Measurements from ENCODE around the gene SCUBE1. TPM values are rescaled to one million over a fixed set of nuclear protein-coding genes. Genes with fewer than 3 reads are reported as not detected.

The SCUBE1 gene
- total and polyA plus RNA-seq, 2 of the 4 experiments (the other 2 are of a cell fraction) = not detected

GRCh38 chr22:43222262-43222661, 120.9 kb downstream of the SCUBE1 start:
- in situ Hi-C loops (cut with MboI; ENCODE audit: low sequenced_read_pairs) = no loop called here
- Histone ChIP-seq H3K79me1 (ENCODE audit: low read depth in 1 of 2, low read length in 2 of 2) (no peaks in the 10 kb centered on the region), H3K56ac (ENCODE audit: extremely low read depth, insufficient read depth, low read length) (no peak overlapping the region), H3K18ac (ENCODE audit: low read depth, low read length) (no peak overlapping the region), H3K4me1 (ENCODE audit: control insufficient read depth, insufficient read depth, low read length) (no peaks in the 10 kb centered on the region; the same call in 1 of the 2 replicates), H4K8ac (ENCODE audit: low read depth in 2 of 2, low read length in 2 of 2) (no peak overlapping the region), H2AFZ (replicated peaks; ENCODE audit: low read length, poor library complexity) (no peak overlapping the region), H3K23ac (ENCODE audit: low read depth, low read length) (no peak overlapping the region), H3K27me3 (ENCODE audit: control insufficient read depth, insufficient read depth, low read length) (peaks cover 26% of the 10 kb centered on the region), H2AK9ac (replicated peaks; ENCODE audit: low read depth, low read length, poor library complexity) (no peak overlapping the region), H3K27ac (ENCODE audit: insufficient read depth, low read length) (no peak overlapping the region), H3K36me3 (ENCODE audit: control insufficient read depth, insufficient read depth, low read length) (no peaks in the 10 kb centered on the region), H3K4ac (ENCODE audit: low read depth, low read length) (no peak overlapping the region), H4K5ac (ENCODE audit: low read depth, low read length) (no peak overlapping the region), H2BK15ac (ENCODE audit: low read depth, low read length) (no peak overlapping the region), H4K91ac (ENCODE audit: insufficient read depth, low read depth, low read length) (no peak overlapping the region), H2BK120ac (ENCODE audit: low read depth, low read length) (no peak overlapping the region), H3K4me2 (ENCODE audit: low read depth, low read length) (no peak overlapping the region), H2AK5ac (ENCODE audit: low read depth, low read length) (no peak overlapping the region), H4K20me1 (ENCODE audit: insufficient read depth, low read length) (no peaks in the 10 kb centered on the region), H3K14ac (replicated peaks; ENCODE audit: low read depth, low read length) (no peak overlapping the region), H2BK20ac (ENCODE audit: low read depth, low read length) (no peak overlapping the region), H2BK5ac (ENCODE audit: low read depth, low read length, poor library complexity, severe bottlenecking) (no peak overlapping the region), H3K9me1 (ENCODE audit: insufficient read depth, low read length) (no peaks in the 10 kb centered on the region), H3K9me3 (ENCODE audit: control insufficient read depth, insufficient read depth, low read length) (no peaks in the 10 kb centered on the region), H3K4me3 (ENCODE audit: insufficient read depth, low read depth, low read length) (no peak overlapping the region), H3K9ac (ENCODE audit: low read depth, low read length) (no peak overlapping the region)
- WGBS, 2 experiments (ENCODE audit: extremely low coverage in 2 of 2, insufficient read length in 1 of 2) = 59% methylated on average over 6 of the region's 13 CpGs; no CpG with 5 or more reads in 1 of the 2 experiments
- intact Hi-C loops (cut with micrococcal nuclease) = no loop called here
- POLR2A ChIA-PET (ENCODE audit: unreplicated experiment) = no interaction called here
- no peak for ATAC-seq (ENCODE audit: low read depth)
- BruUV-seq (replicated peaks) = no TSS peak
- dilution Hi-C loops (cut with HindIII; ENCODE audit: low sequenced_read_pairs, unreplicated experiment) = no loop called here
- CTCF ChIA-PET = no interaction called here
- no peak for TF ChIP-seq POLR2A (IDR thresholded peaks at IDR 0.05; ENCODE audit: low read depth, low read length)
- TF ChIP-seq NFE2L2 (IDR thresholded peaks at IDR 0.05; ENCODE audit: low read depth, low read length) = no peak
- TF ChIP-seq BHLHE40 (IDR thresholded peaks at IDR 0.05; ENCODE audit: low read depth, low read length) = no peak
- no peak for TF ChIP-seq SMC3 (IDR thresholded peaks at IDR 0.05; ENCODE audit: low read depth, low read length)
- no peak for TF ChIP-seq ELK1 (IDR thresholded peaks at IDR 0.05; ENCODE audit: borderline replicate concordance, low read depth, low read length)
- TF ChIP-seq USF2 (IDR thresholded peaks at IDR 0.05; ENCODE audit: low read depth, low read length) = no peak
- TF ChIP-seq MAFK (IDR thresholded peaks at IDR 0.05; ENCODE audit: low read depth, low read length) = no peak
- no peak for TF ChIP-seq RAD21 (IDR thresholded peaks at IDR 0.05; ENCODE audit: low read length)
- TF ChIP-seq CEBPB (IDR thresholded peaks at IDR 0.05; ENCODE audit: low read depth, low read length) = no peak
- no peak for TF ChIP-seq CTCF (conservative IDR thresholded peaks at IDR 0.05; ENCODE audit: low read depth, low read length)
- TF ChIP-seq MXI1 (IDR thresholded peaks at IDR 0.05; ENCODE audit: borderline replicate concordance, low read depth, low read length) = no peak
- no peak for TF ChIP-seq FOS (IDR thresholded peaks at IDR 0.05; ENCODE audit: low read depth, low read length)
- TF ChIP-seq MAZ (IDR thresholded peaks at IDR 0.05; ENCODE audit: borderline replicate concordance, low read depth, low read length) = no peak
- no peak for TF ChIP-seq RFX5 (IDR thresholded peaks at IDR 0.05; ENCODE audit: low read depth, low read length)
- TF ChIP-seq CHD1 (IDR thresholded peaks at IDR 0.05; ENCODE audit: low read depth, low read length) = no peak
- TF ChIP-seq RCOR1 (IDR thresholded peaks at IDR 0.05; ENCODE audit: insufficient replicate concordance, low read length) = no peak
- DNase-seq = no peak

Data from IMR-90 (cell line).